ENCODE measurements around the gene BMPR1B.

GRCh38 chr4:95023110-95023509, 265.4 kb downstream of the BMPR1B start:
- TF ChIP-seq CTCF (IDR thresholded peaks at IDR 0.05) (no peak), ZSCAN20 (CRISPR knock-in tag; IDR thresholded peaks at IDR 0.05) (no peak), USF2 (IDR thresholded peaks at IDR 0.05) (no peak)
